H9 (cell line): ENCODE measurements around the gene TMEM267. TPM values are rescaled to one million over a fixed set of nuclear protein-coding genes. Genes with fewer than 3 reads are reported as not detected.
"Not testable (repeated sequence)": the region's sequence is repeated elsewhere in the genome, so short reads cannot be mapped to it uniquely, and the experiment has no call there.

Experiments
- DNase-seq: peaks from one replicate; pipeline ENCODE4 v3.0.0-alpha.2; 2017
- H2AFZ ChIP-seq: one replicate; pipeline ENCODE4 v1.6.1; 2013; ENCODE audit warnings: mild to moderate bottlenecking, low read length, control low read depth, moderate library complexity
- H2AK5ac ChIP-seq: 2 replicates; pipeline ENCODE4 v1.6.1; 2013; ENCODE audit warnings: low read length, control low read depth, mixed read lengths; ENCODE audit not compliant: insufficient read length
- H2BK120ac ChIP-seq: one replicate; pipeline ENCODE4 v1.6.1; 2013; ENCODE audit warnings: low read depth, mild to moderate bottlenecking, low read length, control low read depth, inconsistent platforms; ENCODE audit not compliant: poor library complexity, severe bottlenecking
- H2BK12ac ChIP-seq: 2 replicates; pipeline ENCODE4 v1.6.1; 2013; ENCODE audit warnings: low read length, control low read depth, mixed read lengths, low read depth; ENCODE audit not compliant: insufficient read length
- H2BK15ac ChIP-seq: 2 replicates; pipeline ENCODE4 v1.6.1; 2013; ENCODE audit warnings: low read depth, low read length, control low read depth
- H2BK20ac ChIP-seq: one replicate; pipeline ENCODE4 v1.6.1; 2013; ENCODE audit warnings: low read depth, mild to moderate bottlenecking, low read length, control low read depth, inconsistent platforms; ENCODE audit not compliant: poor library complexity, severe bottlenecking
- H2BK5ac ChIP-seq: 2 replicates; pipeline ENCODE4 v1.6.1; 2013; ENCODE audit warnings: low read length, control low read depth, mixed read lengths; ENCODE audit not compliant: insufficient read length
- H3K14ac ChIP-seq: 2 replicates; pipeline ENCODE4 v1.6.1; 2013; ENCODE audit warnings: low read length, control low read depth; ENCODE audit not compliant: insufficient read depth
- H3K18ac ChIP-seq: 2 replicates; pipeline ENCODE4 v1.6.1; 2013; ENCODE audit warnings: low read depth, mild to moderate bottlenecking, mixed read lengths, low read length, control low read depth; ENCODE audit not compliant: insufficient read length
- H3K23ac ChIP-seq: 2 replicates; pipeline ENCODE4 v1.6.1; 2013; ENCODE audit warnings: low read length, control low read depth, mixed read lengths, low read depth; ENCODE audit not compliant: insufficient read length
- H3K23me2 ChIP-seq: 2 replicates; pipeline ENCODE4 v1.6.1; 2013; ENCODE audit warnings: low read depth, mild to moderate bottlenecking, mixed read lengths, low read length, control low read depth; ENCODE audit not compliant: insufficient read length, poor library complexity, severe bottlenecking
- H3K27ac ChIP-seq: 2 replicates; pipeline ENCODE4 v1.5.1; 2013; ENCODE audit warnings: low read length, control low read depth, mixed read lengths, low read depth; ENCODE audit not compliant: insufficient read length
- H3K27me3 ChIP-seq: 2 replicates; pipeline ENCODE4 v1.6.1; 2013; ENCODE audit warnings: low read length, control low read depth, inconsistent platforms; ENCODE audit not compliant: insufficient read depth
- H3K4ac ChIP-seq: 2 replicates; pipeline ENCODE4 v1.6.1; 2013; ENCODE audit warnings: low read depth, mild to moderate bottlenecking, control low read depth, inconsistent platforms, low read length, moderate library complexity
- H3K4me1 ChIP-seq: 2 replicates; pipeline ENCODE4 v1.6.1; 2013; ENCODE audit warnings: low read length, control low read depth, inconsistent platforms; ENCODE audit not compliant: insufficient read depth
- H3K4me2 ChIP-seq: 2 replicates; pipeline ENCODE4 v1.6.1; 2013; ENCODE audit warnings: low read length, control low read depth, mixed read lengths; ENCODE audit not compliant: insufficient read length, insufficient read depth
- H3K56ac ChIP-seq: 2 replicates; pipeline ENCODE4 v1.6.1; 2013; ENCODE audit warnings: low read depth, mild to moderate bottlenecking, mixed read lengths, low read length, control low read depth; ENCODE audit not compliant: insufficient read length
- H3K79me1 ChIP-seq: 2 replicates; pipeline ENCODE4 v1.6.1; 2013; ENCODE audit warnings: low read depth, mild to moderate bottlenecking, moderate library complexity, low read length, control low read depth, inconsistent platforms; ENCODE audit not compliant: insufficient read depth, poor library complexity, severe bottlenecking
- H3K79me2 ChIP-seq: 2 replicates; pipeline ENCODE4 v1.6.1; 2013; ENCODE audit warnings: low read length, control low read depth, inconsistent platforms; ENCODE audit not compliant: insufficient read depth
- H3K9ac ChIP-seq: 2 replicates; pipeline ENCODE4 v1.6.1; 2013; ENCODE audit warnings: low read length, control low read depth, mixed read lengths; ENCODE audit not compliant: insufficient read length; ENCODE audit errors: extremely low read depth
- H3K9me3 ChIP-seq: one replicate; pipeline ENCODE4 v1.6.1; 2013; ENCODE audit warnings: low read depth, low read length, inconsistent platforms; ENCODE audit not compliant: control insufficient read depth
- H3T11ph ChIP-seq: one replicate; pipeline ENCODE4 v1.6.1; 2013; ENCODE audit warnings: mild to moderate bottlenecking, low read length, control low read depth, inconsistent platforms
- H4K20me1 ChIP-seq: one replicate; pipeline ENCODE4 v1.6.1; 2013; ENCODE audit not compliant: control insufficient read depth, insufficient read length, insufficient read depth
- H4K5ac ChIP-seq: 2 replicates; pipeline ENCODE4 v1.6.1; 2013; ENCODE audit warnings: low read depth, mild to moderate bottlenecking, mixed read lengths, low read length, control low read depth; ENCODE audit not compliant: insufficient read length
- H4K8ac ChIP-seq: replicated peaks from 2 replicates; pipeline ENCODE4 v1.6.1; 2013; ENCODE audit warnings: low read length, control low read depth, mixed read lengths, low read depth; ENCODE audit not compliant: insufficient read length
- H4K91ac ChIP-seq: 2 replicates; pipeline ENCODE4 v1.6.1; 2013; ENCODE audit warnings: low read depth, mild to moderate bottlenecking, moderate library complexity, mixed read lengths, low read length, control low read depth; ENCODE audit not compliant: insufficient read length
- H3K27ac Mint-ChIP-seq, 3 experiments: 2 replicates in 2 of 3; 3 replicates in 1 of 3; pipeline ENCODE4 v1.8.0; 2020 to 2021; ENCODE audit warnings: mixed read lengths in 3 of 3, mild to moderate bottlenecking in 1 of 3, moderate library complexity in 1 of 3
- H3K27me3 Mint-ChIP-seq: 2 replicates; pipeline ENCODE4 v1.8.0; 2021; ENCODE audit warnings: low read depth, mild to moderate bottlenecking, moderate library complexity, mixed read lengths
- H3K36me3 Mint-ChIP-seq, 3 experiments: 2 replicates in 2 of 3; 3 replicates in 1 of 3; pipeline ENCODE4 v1.8.0; 2020 to 2021; ENCODE audit warnings: low read depth in 3 of 3, mixed read lengths in 3 of 3; ENCODE audit not compliant: insufficient read depth in 1 of 3
- H3K4me1 Mint-ChIP-seq, 2 experiments: 2 replicates each; pipeline ENCODE4 v1.8.0; 2020; ENCODE audit warnings: mixed read lengths in 2 of 2
- H3K4me3 Mint-ChIP-seq, 2 experiments: 2 replicates in 1 of 2; 3 replicates in 1 of 2; pipeline ENCODE4 v1.8.0; 2020 to 2021; ENCODE audit warnings: mild to moderate bottlenecking in 2 of 2, mixed read lengths in 2 of 2, moderate library complexity in 1 of 2
- H3K9me3 Mint-ChIP-seq, 2 experiments: 2 replicates in 1 of 2; 3 replicates in 1 of 2; pipeline ENCODE4 v1.8.0; 2020; ENCODE audit warnings: mild to moderate bottlenecking in 2 of 2, mixed read lengths in 2 of 2, moderate library complexity in 1 of 2
- WGBS: extraction: QIAGEN DNeasy Blood & Tissue Kit; methylation state at CpG from one replicate; pipeline ENCODE4 v1.1.7; 2013; ENCODE audit warnings: missing lambda C conversion rate, low lambda C conversion rate, mixed read lengths; ENCODE audit not compliant: insufficient read length; ENCODE audit errors: extremely low coverage; 5-methylcytosine and 5-hydroxymethylcytosine counted together
- total RNA-seq: library from RNA; stranded (reverse); gene quantifications from 2 replicates; pipeline ENCODE4 v1.2.1, GENCODE V29; 2021
- TF ChIP-seq, protein P1 (sequence below): fragments of 200-600 bp; sonication (generic); conservative IDR thresholded peaks from 3 replicates; pipeline ENCODE4 v1.8.0; 2021; ENCODE audit warnings: antibody characterized with exemption, mild to moderate bottlenecking

Gene TMEM267
- total RNA-seq, 1 experiment from 2014 or later: 5.1 TPM

DNA sequence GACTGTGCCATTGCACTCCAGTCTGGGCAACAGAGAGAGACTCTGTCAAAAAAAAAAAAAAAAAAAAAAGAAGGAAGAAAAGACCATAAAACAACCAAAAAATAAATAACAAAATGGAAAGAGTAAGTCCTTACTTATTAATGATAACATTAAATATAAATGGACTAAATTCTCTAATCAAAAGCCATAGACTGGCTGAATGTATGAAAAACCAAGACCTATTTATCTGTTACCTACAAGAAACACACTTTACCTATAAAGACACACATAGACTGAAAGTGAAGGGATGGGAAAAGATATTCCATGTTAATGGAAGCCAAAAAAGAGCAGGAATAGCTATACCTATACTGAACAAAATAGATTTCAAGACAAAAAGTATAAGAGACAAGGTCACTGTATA lies 16.6 kb downstream of the TMEM267 start:
- H2AFZ ChIP-seq: no peak overlapping the region
- H4K91ac ChIP-seq: no peak overlapping the region
- no peak overlapping the region for H2BK15ac ChIP-seq
- Mint-ChIP-seq H3K27me3 (no peaks in the 10 kb centered on the region), H3K27ac (no peak overlapping the region), H3K4me3 (no peak overlapping the region), H3K9me3 (peaks cover 24 to 40% of the 10 kb centered on the region in 2 experiments), H3K4me1 (no peaks in the 10 kb centered on the region), H3K36me3 (peaks cover 31 to 47% (median 38%) of the 10 kb centered on the region in 3 experiments)
- no peak overlapping the region for H3K18ac ChIP-seq
- H3K9me3 ChIP-seq: no peaks in the 10 kb centered on the region
- no peak overlapping the region for H3K14ac ChIP-seq
- H3K4me2 ChIP-seq: no peak overlapping the region
- no peak overlapping the region for H4K5ac ChIP-seq
- no peaks in the 10 kb centered on the region for H3K79me2 ChIP-seq
- H2AK5ac ChIP-seq: no peak overlapping the region
- no peak overlapping the region for H3K23ac ChIP-seq
- no peak overlapping the region for H2BK20ac ChIP-seq
- H3K9ac ChIP-seq: no peak overlapping the region
- no peaks in the 10 kb centered on the region for H3K23me2 ChIP-seq
- no peaks in the 10 kb centered on the region for H3K79me1 ChIP-seq
- no peak for DNase-seq
- H2BK5ac ChIP-seq: no peak overlapping the region
- TF ChIP-seq, protein P1, sequence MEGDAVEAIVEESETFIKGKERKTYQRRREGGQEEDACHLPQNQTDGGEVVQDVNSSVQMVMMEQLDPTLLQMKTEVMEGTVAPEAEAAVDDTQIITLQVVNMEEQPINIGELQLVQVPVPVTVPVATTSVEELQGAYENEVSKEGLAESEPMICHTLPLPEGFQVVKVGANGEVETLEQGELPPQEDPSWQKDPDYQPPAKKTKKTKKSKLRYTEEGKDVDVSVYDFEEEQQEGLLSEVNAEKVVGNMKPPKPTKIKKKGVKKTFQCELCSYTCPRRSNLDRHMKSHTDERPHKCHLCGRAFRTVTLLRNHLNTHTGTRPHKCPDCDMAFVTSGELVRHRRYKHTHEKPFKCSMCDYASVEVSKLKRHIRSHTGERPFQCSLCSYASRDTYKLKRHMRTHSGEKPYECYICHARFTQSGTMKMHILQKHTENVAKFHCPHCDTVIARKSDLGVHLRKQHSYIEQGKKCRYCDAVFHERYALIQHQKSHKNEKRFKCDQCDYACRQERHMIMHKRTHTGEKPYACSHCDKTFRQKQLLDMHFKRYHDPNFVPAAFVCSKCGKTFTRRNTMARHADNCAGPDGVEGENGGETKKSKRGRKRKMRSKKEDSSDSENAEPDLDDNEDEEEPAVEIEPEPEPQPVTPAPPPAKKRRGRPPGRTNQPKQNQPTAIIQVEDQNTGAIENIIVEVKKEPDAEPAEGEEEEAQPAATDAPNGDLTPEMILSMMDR: no peak
- no peaks in the 10 kb centered on the region for H3K27me3 ChIP-seq
- H2BK120ac ChIP-seq: no peak overlapping the region
- no peak overlapping the region for H3T11ph ChIP-seq
- no peak overlapping the region for H3K4ac ChIP-seq
- H4K20me1 ChIP-seq: no peaks in the 10 kb centered on the region
- no peak overlapping the region for H3K27ac ChIP-seq
- no peaks in the 10 kb centered on the region for H3K4me1 ChIP-seq
- no peak overlapping the region for H4K8ac ChIP-seq
- no peak overlapping the region for H2BK12ac ChIP-seq
- H3K56ac ChIP-seq: no peak overlapping the region

DNA sequence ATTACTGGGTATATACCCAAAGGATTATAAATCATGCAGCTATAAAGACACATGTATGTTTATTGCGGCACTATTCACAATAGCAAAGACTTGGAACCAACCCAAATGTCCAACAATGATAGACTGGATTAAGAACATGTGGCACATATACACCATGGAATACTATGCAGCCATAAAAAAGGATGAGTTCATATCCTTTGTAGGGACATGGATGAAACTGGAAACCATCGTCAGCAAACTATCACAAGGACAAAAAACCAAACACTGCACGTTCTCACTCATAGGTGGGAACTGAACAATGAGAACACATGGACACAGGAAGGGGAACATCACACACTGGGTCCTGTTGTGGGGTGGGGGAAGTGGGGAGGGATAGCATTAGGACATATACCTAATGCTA lies 18.2 kb downstream of the TMEM267 start:
- not testable (repeated sequence) for H2AFZ ChIP-seq, H3K27ac Mint-ChIP-seq, H2BK5ac ChIP-seq, H3K14ac ChIP-seq, H3T11ph ChIP-seq, H3K79me2 ChIP-seq, H2BK20ac ChIP-seq, H3K4me1 Mint-ChIP-seq, H3K18ac ChIP-seq, H4K5ac ChIP-seq, H4K8ac ChIP-seq, H2AK5ac ChIP-seq, H3K4me1 ChIP-seq, H3K27me3 ChIP-seq, H3K79me1 ChIP-seq, H4K20me1 ChIP-seq, H4K91ac ChIP-seq, H2BK120ac ChIP-seq, H3K4me2 ChIP-seq, H3K27me3 Mint-ChIP-seq, DNase-seq, H2BK15ac ChIP-seq, H3K4me3 Mint-ChIP-seq, H3K9me3 ChIP-seq, H2BK12ac ChIP-seq, H3K4ac ChIP-seq, H3K27ac ChIP-seq, H3K23me2 ChIP-seq, H3K9ac ChIP-seq, H3K56ac ChIP-seq, H3K23ac ChIP-seq
- Mint-ChIP-seq H3K9me3 (peaks cover 16 to 28% of the 10 kb centered on the region in 2 experiments), H3K36me3 (peaks cover 29 to 40% (median 36%) of the 10 kb centered on the region in 3 experiments)
- WGBS: no CpG with 5 or more reads among the region's 3 CpGs
